Skeletal muscle tissue (tissue), 4 donors: Measurements from ENCODE around the gene NCF2. TPM values are rescaled to one million over a fixed set of nuclear protein-coding genes. Genes with fewer than 3 reads are reported as not detected.
"Not testable (repeated sequence)": the region's sequence is repeated elsewhere in the genome, so short reads cannot be mapped to it uniquely, and the experiment has no call there.

Experiments used
- H3K27ac ChIP-seq: one replicate; pipeline ENCODE4 v1.7.0; 2013; ENCODE audit warnings: mild to moderate bottlenecking, low read depth, low read length, inconsistent platforms
- H3K27me3 ChIP-seq, 3 donors: one replicate each; pipeline ENCODE4 v1.7.0; 2013; ENCODE audit warnings: low read length in 3 of 3; ENCODE audit not compliant: control insufficient read depth in 3 of 3, insufficient read depth in 3 of 3
- H3K36me3 ChIP-seq, 3 donors: one replicate each; pipeline ENCODE4 v1.7.0; 2013; ENCODE audit warnings: low read length in 3 of 3; ENCODE audit not compliant: control insufficient read depth in 3 of 3, insufficient read depth in 3 of 3
- H3K4me1 ChIP-seq, 3 donors: one replicate each; pipeline ENCODE4 v1.7.0; 2013; ENCODE audit warnings: low read length in 3 of 3, mild to moderate bottlenecking in 3 of 3; ENCODE audit not compliant: control insufficient read depth in 3 of 3, insufficient read depth in 3 of 3
- H3K4me3 ChIP-seq, 3 donors: one replicate each; pipeline ENCODE4 v1.7.0; 2013; ENCODE audit warnings: low read length in 3 of 3
- H3K9ac ChIP-seq, 3 donors: one replicate each; pipeline ENCODE4 v1.7.0; 2013; ENCODE audit warnings: low read length in 3 of 3, mild to moderate bottlenecking in 3 of 3, moderate library complexity in 2 of 3, low read depth in 1 of 3
- H3K9me3 ChIP-seq, 3 donors: one replicate each; pipeline ENCODE4 v1.7.0; 2013; ENCODE audit warnings: low read length in 3 of 3; ENCODE audit not compliant: control insufficient read depth in 3 of 3
- total RNA-seq: library from RNA; depleted of rRNA; stranded (reverse); fragments of >200 nt; gene quantifications from one replicate; pipeline ENCODE4 v1.2.3, GENCODE V29; 2014
- donor health status: Osteomylitis.

NCF2 gene
- total RNA-seq, 1 donor from 2014 or later = 8.9 TPM

DNA sequence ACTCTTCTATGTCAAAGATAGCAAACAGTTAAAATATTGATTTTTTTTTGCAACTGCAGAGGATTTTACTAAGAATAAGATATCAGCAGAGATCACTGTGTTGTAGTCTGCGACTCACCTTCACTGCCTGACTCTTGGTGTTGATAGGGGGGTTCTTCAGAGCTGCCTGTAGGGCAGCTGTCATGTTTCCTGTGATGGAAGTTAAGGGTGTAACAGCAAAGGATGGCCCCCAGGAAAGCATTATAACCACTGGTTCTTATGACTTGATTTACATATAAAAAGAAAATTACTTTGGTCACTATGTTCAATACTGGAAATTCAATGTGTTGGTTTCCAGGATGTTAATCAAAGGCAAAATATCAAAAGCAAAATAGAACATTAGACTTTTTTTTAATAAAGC, 42.7 kb upstream of the NCF2 start:
- no peaks in the 10 kb centered on the region for H3K9me3 ChIP-seq
- peak overlapping the region in 1 of 3 donors; percentile 44 for H3K9ac ChIP-seq
- peaks cover 6 to 24% (median 19%) of the 10 kb centered on the region in 3 donors for H3K4me1 ChIP-seq
- H3K36me3 ChIP-seq = peaks cover 5 to 27% (median 17%) of the 10 kb centered on the region in 3 donors
- no peaks in the 10 kb centered on the region for H3K27me3 ChIP-seq
- H3K27ac ChIP-seq = no peak overlapping the region
- H3K4me3 ChIP-seq = peak overlapping the region in 1 of 3 donors; percentile 90

- no peak overlapping the region for H3K27ac ChIP-seq
Observed at GRCh38 chr1:183632114-183632513, 41.9 kb upstream of the NCF2 start.

GRCh38 chr1:183630748-183631147, 40.5 kb upstream of the NCF2 start:
- Histone ChIP-seq H3K9ac (no peak overlapping the region), H3K4me3 (no peak overlapping the region), H3K36me3 (peaks cover 5 to 32% (median 23%) of the 10 kb centered on the region in 3 donors), H3K9me3 (no peaks in the 10 kb centered on the region), H3K4me1 (peaks cover 0 to 15% (median 15%) of the 10 kb centered on the region in 3 donors), H3K27me3 (no peaks in the 10 kb centered on the region), H3K27ac (peak overlapping the region; percentile 1)

More at GRCh38 chr1:183632114-183632513, 41.9 kb upstream of the NCF2 start:
- Histone ChIP-seq H3K4me1 (peaks cover 6 to 24% (median 19%) of the 10 kb centered on the region in 3 donors), H3K9ac (peak overlapping the region in 1 of 3 donors; percentile 12), H3K36me3 (peaks cover 5 to 30% (median 21%) of the 10 kb centered on the region in 3 donors), H3K27me3 (no peaks in the 10 kb centered on the region), H3K9me3 (no peaks in the 10 kb centered on the region), H3K4me3 (peak overlapping the region in 1 of 3 donors; percentile 90)

DNA sequence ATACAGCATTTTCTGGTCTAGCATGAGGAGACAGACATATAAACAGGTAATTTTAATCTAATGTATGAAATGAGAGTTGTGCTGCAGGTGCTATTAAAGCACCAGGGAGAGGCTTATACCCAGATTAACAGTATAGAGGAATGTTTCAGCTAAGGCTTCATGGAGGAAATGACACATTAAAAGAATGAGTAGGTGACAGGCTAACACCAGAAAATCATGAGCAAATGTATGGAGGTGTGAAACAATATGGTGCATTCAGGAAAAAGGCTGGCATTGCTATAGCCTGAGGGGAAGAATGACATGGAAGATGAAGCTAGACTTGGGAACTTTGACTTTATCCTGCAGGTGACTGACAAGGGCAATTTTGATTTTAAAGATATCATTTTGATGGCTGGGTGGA, 38.3 kb upstream of the NCF2 start:
- Histone ChIP-seq H3K27me3 (no peaks in the 10 kb centered on the region), H3K36me3 (peaks cover 5 to 37% (median 26%) of the 10 kb centered on the region in 3 donors), H3K9me3 (no peaks in the 10 kb centered on the region), H3K4me3 (no peak overlapping the region), H3K27ac (no peak overlapping the region), H3K9ac (no peak overlapping the region), H3K4me1 (peaks cover 0 to 9% (median 9%) of the 10 kb centered on the region in 3 donors)

- H3K4me1 ChIP-seq, H3K27me3 ChIP-seq, H3K4me3 ChIP-seq, H3K9me3 ChIP-seq, H3K9ac ChIP-seq: not testable (repeated sequence)
- Histone ChIP-seq H3K36me3 (peaks cover 5 to 37% (median 26%) of the 10 kb centered on the region in 3 donors), H3K27ac (peak overlapping the region; percentile 52)
Observed at GRCh38 chr1:183626236-183626635, 36.0 kb upstream of the NCF2 start.

DNA sequence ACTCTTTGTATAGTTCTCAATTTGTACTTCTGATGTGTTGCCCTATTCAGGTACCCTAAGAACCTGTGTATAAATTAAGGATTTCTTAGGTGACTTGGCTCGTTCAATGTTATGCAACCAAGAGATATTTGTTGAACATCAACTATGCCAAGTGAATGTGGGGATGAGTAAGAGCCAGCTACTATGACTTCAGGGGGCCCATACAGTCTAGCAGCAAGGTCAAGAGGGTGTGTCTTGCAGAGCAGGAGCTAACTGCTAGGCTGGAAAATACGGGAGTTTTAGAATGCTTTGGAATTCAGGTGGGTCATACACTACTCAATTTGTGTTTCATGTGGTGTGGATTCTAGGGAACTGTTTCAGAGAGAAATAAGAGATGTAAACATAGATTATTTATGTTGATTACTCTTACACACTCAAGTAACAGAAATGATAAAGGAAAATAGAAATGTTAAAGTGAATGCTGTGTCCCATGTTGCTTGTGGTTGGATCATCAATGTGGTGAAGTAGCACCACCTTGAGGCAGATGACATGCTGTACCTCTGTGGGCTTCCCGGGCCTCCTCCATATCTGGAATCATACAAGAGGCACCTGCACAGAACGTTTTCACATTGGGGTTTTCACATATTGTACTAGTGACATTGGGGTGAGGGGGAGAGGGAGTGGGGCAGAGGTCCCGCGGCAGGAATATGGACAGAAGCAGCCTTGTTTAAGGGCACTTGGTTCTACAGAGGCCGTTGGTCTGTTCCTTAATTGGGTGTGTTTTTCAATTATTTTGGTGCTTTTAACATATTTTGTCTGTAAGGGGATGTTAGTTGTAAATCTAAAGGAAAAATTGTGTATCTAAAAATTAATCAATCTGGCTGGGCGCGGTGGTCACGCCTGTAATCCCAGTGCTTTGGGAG, 32.9 kb upstream of the NCF2 start:
- peaks cover 0 to 10% (median 9%) of the 10 kb centered on the region in 3 donors for H3K36me3 ChIP-seq
- H3K27ac ChIP-seq = no peak overlapping the region
- peaks cover 0 to 4% (median 0%) of the 10 kb centered on the region in 3 donors for H3K4me1 ChIP-seq
- H3K27me3 ChIP-seq = no peaks in the 10 kb centered on the region
- no peak overlapping the region for H3K9ac ChIP-seq
- H3K4me3 ChIP-seq = no peak overlapping the region
- H3K9me3 ChIP-seq = no peaks in the 10 kb centered on the region

- Histone ChIP-seq H3K27ac (no peak overlapping the region), H3K4me3 (no peak overlapping the region), H3K36me3 (peaks cover 0 to 6% (median 5%) of the 10 kb centered on the region in 3 donors), H3K9me3 (no peaks in the 10 kb centered on the region), H3K4me1 (peaks cover 0 to 4% (median 0%) of the 10 kb centered on the region in 3 donors), H3K27me3 (no peaks in the 10 kb centered on the region), H3K9ac (no peak overlapping the region)
Observed at GRCh38 chr1:183622013-183622412, 31.8 kb upstream of the NCF2 start.

- H3K9me3 ChIP-seq = no peaks in the 10 kb centered on the region
- H3K4me1 ChIP-seq = no peaks in the 10 kb centered on the region
- H3K27ac ChIP-seq = no peak overlapping the region
- no peak overlapping the region for H3K4me3 ChIP-seq
- no peak overlapping the region for H3K9ac ChIP-seq
- H3K27me3 ChIP-seq = no peaks in the 10 kb centered on the region
- H3K36me3 ChIP-seq = peaks cover 0 to under 1% (median 0%) of the 10 kb centered on the region in 3 donors
Observed at GRCh38 chr1:183620311-183620710, 30.1 kb upstream of the NCF2 start.

GRCh38 chr1:183619781-183620180, 29.5 kb upstream of the NCF2 start:
- no peaks in the 10 kb centered on the region for H3K4me1 ChIP-seq
- H3K9ac ChIP-seq = no peak overlapping the region
- no peak overlapping the region for H3K4me3 ChIP-seq
- H3K27ac ChIP-seq = no peak overlapping the region
- no peaks in the 10 kb centered on the region for H3K9me3 ChIP-seq
- no peaks in the 10 kb centered on the region for H3K36me3 ChIP-seq
- H3K27me3 ChIP-seq = no peaks in the 10 kb centered on the region

DNA sequence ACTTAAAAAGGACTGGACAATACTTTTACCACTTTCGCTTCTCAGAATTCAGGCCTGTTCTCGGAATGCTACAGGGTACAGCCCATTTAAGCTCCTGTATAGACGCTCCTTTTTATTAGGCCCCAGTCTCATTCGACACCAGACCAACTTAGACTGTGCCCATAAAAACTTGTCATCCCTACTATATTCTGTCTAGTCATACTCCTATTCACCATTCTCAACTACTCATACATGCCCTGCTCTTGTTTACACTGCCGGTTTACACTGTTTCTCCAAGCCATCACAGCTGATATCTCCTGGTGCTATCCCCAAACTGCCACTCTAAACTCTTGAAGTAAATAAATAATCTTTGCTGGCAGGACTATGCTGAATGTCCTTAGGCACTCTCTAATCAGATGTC, 27.9 kb upstream of the NCF2 start:
- not testable (repeated sequence) for H3K36me3 ChIP-seq, H3K9me3 ChIP-seq, H3K9ac ChIP-seq, H3K4me3 ChIP-seq, H3K27ac ChIP-seq, H3K4me1 ChIP-seq, H3K27me3 ChIP-seq
